ENCODE data around the gene DLG2. TPM values are rescaled to one million over a fixed set of nuclear protein-coding genes. Genes with fewer than 3 reads are reported as not detected.

Gene DLG2
- total and polyA plus RNA-seq, 2 donors (not counting 3 experiments of a cell fraction or from before 2014, with no cell fraction given): 0.15 to 1.1 TPM

- no peak overlapping the region for H3K9ac ChIP-seq (replicated peaks; ENCODE audit: extremely low read depth, insufficient read depth, low read length)
- FAIRE-seq: no peak
Measured at GRCh38 chr11:83612891-83613766, 2014.0 kb downstream of the DLG2 start.

More at GRCh38 chr11:83612891-83613766, 2014.0 kb downstream of the DLG2 start:
- BruUV-seq (replicated peaks): no TSS peak
- H3K36me3 ChIP-seq (ENCODE audit: control insufficient read depth in 2 of 2, extremely low read depth in 1 of 2, insufficient read depth in 2 of 2, low read length in 2 of 2): no peaks in the 10 kb centered on the region
- H3K4me3 ChIP-seq (replicated peaks in 1 of 3; ENCODE audit: insufficient read depth in 1 of 3, low read depth in 1 of 3, low read length in 3 of 3): no peak overlapping the region
- H3K79me2 ChIP-seq (ENCODE audit: control insufficient read depth, insufficient read depth, low read length): no peaks in the 10 kb centered on the region
- no peak for DNase-seq (ENCODE audit: low read depth, low spot score)
- CTCF ChIA-PET: no interaction called here
- TF ChIP-seq JUN (IDR thresholded peaks at IDR 0.05; ENCODE audit: borderline replicate concordance, insufficient read depth, insufficient read length, low read depth) (no peak), EZH2 (IDR thresholded peaks at IDR 0.05; ENCODE audit: borderline replicate concordance, low read depth, low read length, severe bottlenecking) (no peak), GATA2 (IDR thresholded peaks at IDR 0.05; ENCODE audit: insufficient read depth, insufficient read length, low read depth, low read length) (no peak), POLR2AphosphoS5 (IDR thresholded peaks at IDR 0.05; ENCODE audit: insufficient read depth, low read depth, low read length) (no peak), MAX (IDR thresholded peaks at IDR 0.05; ENCODE audit: insufficient read depth, insufficient read length) (no peak), POLR2A (IDR thresholded peaks at IDR 0.05; ENCODE audit: low read depth, low read length) (no peak), CTCF (IDR thresholded peaks at IDR 0.05; ENCODE audit: extremely low read depth in 1 of 2, insufficient read depth in 1 of 2, low read depth in 1 of 2, low read length in 2 of 2) (no peak), FOS (IDR thresholded peaks at IDR 0.05; ENCODE audit: borderline replicate concordance, insufficient read depth, low read length) (no peak), MYC (IDR thresholded peaks at IDR 0.05; ENCODE audit: low read depth, low read length) (no peak)
- POLR2A ChIA-PET: no interaction called here
- no peaks in the 10 kb centered on the region for H3K9me3 ChIP-seq (replicated peaks; ENCODE audit: control insufficient read depth, insufficient read depth, low read length)
- no peaks in the 10 kb centered on the region for H3K4me1 ChIP-seq (ENCODE audit: control insufficient read depth, extremely low read depth, insufficient read depth, low read length)
- no peaks in the 10 kb centered on the region for H3K27me3 ChIP-seq (ENCODE audit: control insufficient read depth in 2 of 2, insufficient read depth in 2 of 2, low read length in 2 of 2)
- dilution Hi-C loops (cut with MboI; ENCODE audit: extremely low pct_ligation_motif_present, low sequenced_read_pairs) (no loop called here), intact Hi-C loops (cut with micrococcal nuclease) (no loop called here)
- H3K4me2 ChIP-seq (ENCODE audit: insufficient read depth, low read length): no peak overlapping the region
- H2AFZ ChIP-seq (ENCODE audit: low read depth, low read length): no peak overlapping the region
- no peaks in the 10 kb centered on the region for H4K20me1 ChIP-seq (replicated peaks; ENCODE audit: control insufficient read depth, extremely low read depth, insufficient read depth, low read length)
- H3K9me1 ChIP-seq (replicated peaks; ENCODE audit: control insufficient read depth, extremely low read depth, insufficient read depth, low read length): no peaks in the 10 kb centered on the region
- H3K27ac ChIP-seq (ENCODE audit: insufficient read depth, low read depth, low read length): no peak overlapping the region
